ENCODE results near the gene ANKRD62. TPM values are rescaled to one million over a fixed set of nuclear protein-coding genes. Genes with fewer than 3 reads are reported as not detected.
A peak's percentile ranks its signal among the peaks of the same experiment; 100 is the strongest.
"Not testable (repeated sequence)": the region's sequence is repeated elsewhere in the genome, so short reads cannot be mapped to it uniquely, and the experiment has no call there.

The ANKRD62 gene
- total RNA-seq, 2 donors from 2014 or later, result 13.0 to 14.2 TPM

GRCh38 chr18:12119358-12119757, 25.7 kb downstream of the ANKRD62 start:
- no peak overlapping the region for H3K27ac ChIP-seq
- H3K4me3 ChIP-seq, result no peak overlapping the region
- no peak for DNase-seq
- TF ChIP-seq CTCF (IDR thresholded peaks at IDR 0.05) (no peak), POLR2A (IDR thresholded peaks at IDR 0.05) (no peak)
- H3K4me1 ChIP-seq, result peaks cover 10% of the 10 kb centered on the region
- intact Hi-C loops (cut with DNase I), result no loop called here
- no peaks in the 10 kb centered on the region for H3K9me3 ChIP-seq
- H3K36me3 ChIP-seq (replicated peaks in 1 of 2; ENCODE audit: insufficient read depth in 1 of 2, low read depth in 2 of 2), result no peaks in the 10 kb centered on the region
- H3K27me3 ChIP-seq, result no peaks in the 10 kb centered on the region
- no peak for ATAC-seq
- 46 to 63% methylated on average over 2 of the region's 2 CpGs for WGBS, 2 donors

- intact Hi-C loops (cut with DNase I), result no loop called here
- Histone ChIP-seq H3K27ac (no peak overlapping the region), H3K4me3 (no peak overlapping the region), H3K27me3 (no peaks in the 10 kb centered on the region), H3K4me1 (no peaks in the 10 kb centered on the region), H3K36me3 (replicated peaks in 1 of 2; ENCODE audit: insufficient read depth in 1 of 2, low read depth in 2 of 2) (no peaks in the 10 kb centered on the region), H3K9me3 (no peaks in the 10 kb centered on the region)
- TF ChIP-seq CTCF (IDR thresholded peaks at IDR 0.05) (peak in 6 of 7 experiments; percentile 32 to 56 (median 44)), POLR2A (IDR thresholded peaks at IDR 0.05) (no peak)
- ATAC-seq, result no peak
- WGBS, 2 donors, result 61 to 70% methylated on average over 15 of the region's 15 CpGs
- peak in 3 of 4 donors; percentile 34 to 48 (median 37) for DNase-seq
These were observed 27.8 kb downstream of the ANKRD62 start for GRCh38 chr18:12121175-12122042.

GRCh38 chr18:12122043-12122389, 28.4 kb downstream of the ANKRD62 start:
- H3K4me3 ChIP-seq; DNase-seq; H3K27ac ChIP-seq; ATAC-seq; H3K36me3 ChIP-seq (replicated peaks in 1 of 2; ENCODE audit: insufficient read depth in 1 of 2, low read depth in 2 of 2); H3K4me1 ChIP-seq; H3K27me3 ChIP-seq; H3K9me3 ChIP-seq; intact Hi-C loops (cut with DNase I): not testable (repeated sequence)
- 77 to 80% methylated on average over 3 of the region's 3 CpGs for WGBS, 2 donors

GRCh38 chr18:12127647-12128046, 34.0 kb downstream of the ANKRD62 start:
- intact Hi-C loops (cut with DNase I); H3K9me3 ChIP-seq; H3K4me1 ChIP-seq; H3K27ac ChIP-seq; ATAC-seq; DNase-seq; H3K27me3 ChIP-seq; H3K36me3 ChIP-seq (replicated peaks in 1 of 2; ENCODE audit: insufficient read depth in 1 of 2, low read depth in 2 of 2); H3K4me3 ChIP-seq: not testable (repeated sequence)
- WGBS, 2 donors, result 73 to 78% methylated on average over 4 of the region's 4 CpGs

- H3K27ac ChIP-seq; H3K4me3 ChIP-seq; H3K4me1 ChIP-seq; DNase-seq; intact Hi-C loops (cut with DNase I); ATAC-seq; H3K9me3 ChIP-seq; H3K27me3 ChIP-seq; H3K36me3 ChIP-seq (replicated peaks in 1 of 2; ENCODE audit: insufficient read depth in 1 of 2, low read depth in 2 of 2): not testable (repeated sequence)
- 77 to 88% methylated on average over 4 of the region's 4 CpGs for WGBS, 2 donors
These were observed 45.2 kb downstream of the ANKRD62 start for GRCh38 chr18:12138831-12139230.

- DNase-seq; H3K27ac ChIP-seq; H3K4me3 ChIP-seq; H3K4me1 ChIP-seq; H3K27me3 ChIP-seq; H3K9me3 ChIP-seq; intact Hi-C loops (cut with DNase I); ATAC-seq; H3K36me3 ChIP-seq (replicated peaks in 1 of 2; ENCODE audit: insufficient read depth in 1 of 2, low read depth in 2 of 2): not testable (repeated sequence)
- 84 to 94% methylated on average over 11 to 12 of the region's 12 CpGs for WGBS, 2 donors
These were observed 47.2 kb downstream of the ANKRD62 start for GRCh38 chr18:12140866-12141265.

- DNase-seq; intact Hi-C loops (cut with DNase I); H3K9me3 ChIP-seq; H3K27ac ChIP-seq; H3K4me3 ChIP-seq; ATAC-seq; H3K27me3 ChIP-seq; H3K4me1 ChIP-seq; H3K36me3 ChIP-seq (replicated peaks in 1 of 2; ENCODE audit: insufficient read depth in 1 of 2, low read depth in 2 of 2): not testable (repeated sequence)
- no CpG with 5 or more reads among the region's 5 CpGs for WGBS, 2 donors
These were observed 48.1 kb downstream of the ANKRD62 start for GRCh38 chr18:12141778-12142177.

GRCh38 chr18:12149431-12149830, 55.8 kb downstream of the ANKRD62 start:
- intact Hi-C loops (cut with DNase I); H3K36me3 ChIP-seq (replicated peaks in 1 of 2; ENCODE audit: insufficient read depth in 1 of 2, low read depth in 2 of 2); H3K27me3 ChIP-seq; H3K9me3 ChIP-seq; ATAC-seq; H3K4me1 ChIP-seq; H3K4me3 ChIP-seq; H3K27ac ChIP-seq; DNase-seq: not testable (repeated sequence)
- no CpG with 5 or more reads among the region's 5 CpGs for WGBS, 2 donors
